NK-92 (cell line): ENCODE data around the gene LPO.

Experiments
- DNase-seq: peaks from one replicate; lab custom pipeline; 2025; ENCODE audit not compliant: unreplicated experiment; lab: John Stamatoyannopoulos, UW

LPO gene

GRCh38 chr17:58315750-58316149, 77.4 kb downstream of the LPO start:
- DNase-seq: no peak

GRCh38 chr17:58316260-58316960, 78.0 kb downstream of the LPO start:
- DNase-seq: no peak

GRCh38 chr17:58317421-58318064, 79.2 kb downstream of the LPO start:
- no peak for DNase-seq

GRCh38 chr17:58318065-58318481, 79.7 kb downstream of the LPO start:
- no peak for DNase-seq
